Germinal center (tissue), 1 donor: ENCODE measurements around the gene ZFAND3.

ENCODE experiments used
- DNase-seq: peaks from one replicate; pipeline ENCODE4 v3.0.0; 2012; ENCODE audit warnings: mixed read lengths, low spot score

Gene ZFAND3

DNA sequence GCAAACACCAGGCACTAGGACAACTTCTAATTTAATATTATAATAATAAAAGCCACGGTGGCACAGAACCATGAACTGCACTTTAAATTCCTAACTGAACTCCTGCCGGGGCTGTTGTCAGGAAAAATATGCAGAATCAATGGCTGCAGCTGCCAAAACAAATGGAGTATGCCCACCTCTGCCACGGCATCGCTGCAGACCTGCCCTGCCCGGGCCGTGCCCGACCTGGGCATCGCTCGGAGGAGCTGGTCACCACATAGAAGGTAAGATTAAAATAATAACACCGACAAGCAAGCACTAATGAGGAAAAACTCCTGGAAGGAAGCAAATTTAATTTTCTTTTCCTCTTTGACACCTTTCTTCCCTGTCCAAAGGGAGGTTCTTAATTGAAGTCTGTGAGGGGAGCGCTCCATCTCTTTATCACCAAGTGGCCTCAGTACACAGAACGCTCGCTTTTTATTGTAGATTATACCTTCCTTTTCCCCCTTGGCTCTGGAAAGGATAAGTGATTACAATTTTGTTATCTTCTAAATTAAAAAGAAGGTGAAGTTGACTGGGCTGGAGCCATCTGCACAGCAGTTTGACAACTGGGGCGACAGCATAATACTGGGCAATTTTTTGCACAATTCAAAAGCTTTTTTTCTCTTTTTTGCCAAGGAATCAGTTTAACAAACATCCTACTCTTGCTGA, 351.3 kb downstream of the ZFAND3 start:
- no peak for DNase-seq

DNA sequence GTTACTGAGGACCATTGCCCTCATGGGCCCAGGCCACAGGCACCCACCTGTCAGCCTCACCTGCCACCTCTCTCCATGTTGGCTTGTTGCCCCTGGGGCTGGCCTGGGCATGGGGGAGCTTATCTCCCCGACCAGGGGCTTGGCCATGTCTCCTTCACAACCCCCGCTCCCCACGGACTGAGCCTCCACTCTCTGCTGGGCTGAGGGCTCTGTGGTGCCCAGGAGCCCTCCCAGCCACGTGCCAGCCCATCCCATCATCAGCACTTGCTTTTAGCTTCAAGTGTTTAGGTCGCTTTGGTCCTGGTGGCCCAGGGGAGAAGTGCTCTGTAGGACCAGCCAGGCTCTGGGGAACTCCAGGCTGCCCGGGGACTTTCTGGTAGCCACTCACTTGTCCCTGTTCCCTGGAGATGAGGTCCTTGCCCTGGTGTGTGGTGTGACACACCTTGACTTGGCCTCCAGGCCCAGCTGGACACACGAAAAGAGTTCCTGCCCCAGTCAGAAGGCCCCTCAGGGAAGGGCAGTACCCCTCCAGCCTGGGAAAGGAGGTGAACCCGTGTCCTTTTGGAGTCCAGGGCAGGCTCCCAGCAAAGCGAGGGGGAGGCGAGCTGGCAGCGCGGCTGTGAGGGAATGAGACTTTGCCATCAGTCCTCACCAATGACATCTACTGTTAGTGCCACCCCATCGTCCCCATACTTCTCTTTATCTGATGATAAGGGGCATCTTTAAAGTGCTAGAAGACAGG, 352.6 kb downstream of the ZFAND3 start:
- DNase-seq: no peak

DNA sequence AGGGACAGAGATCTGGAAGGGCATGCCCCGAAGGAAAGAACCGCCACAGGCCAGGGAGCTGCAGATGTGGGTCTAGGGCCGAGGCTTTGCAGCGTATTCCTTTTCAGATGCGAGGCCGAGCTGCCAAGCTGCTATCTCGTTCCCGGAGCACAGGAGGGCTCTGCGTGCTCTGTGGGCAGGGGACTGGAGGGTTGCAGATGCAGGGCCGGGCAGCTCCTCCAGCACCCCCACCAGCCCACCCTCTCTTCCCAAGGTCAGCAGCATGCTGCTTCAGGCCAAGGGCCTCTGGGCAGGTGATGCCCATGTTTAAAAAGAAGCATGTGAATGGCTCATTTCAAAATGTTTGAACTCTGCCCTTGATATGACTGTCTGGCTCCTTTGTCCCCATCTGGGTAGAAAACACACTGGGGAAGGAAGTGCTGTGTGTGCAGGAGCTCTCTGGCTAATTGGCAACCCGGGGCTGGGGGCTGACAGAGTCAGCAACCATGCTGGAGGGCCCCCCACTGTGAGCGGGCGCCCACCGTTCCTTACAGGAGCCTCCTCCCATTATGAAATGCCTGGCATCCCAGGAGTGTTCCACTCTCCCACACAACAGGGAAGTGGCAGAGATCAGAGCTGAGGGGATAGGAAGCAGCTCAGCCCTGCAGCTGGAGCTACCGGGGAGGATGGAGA, 353.3 kb downstream of the ZFAND3 start:
- DNase-seq: no peak

DNA sequence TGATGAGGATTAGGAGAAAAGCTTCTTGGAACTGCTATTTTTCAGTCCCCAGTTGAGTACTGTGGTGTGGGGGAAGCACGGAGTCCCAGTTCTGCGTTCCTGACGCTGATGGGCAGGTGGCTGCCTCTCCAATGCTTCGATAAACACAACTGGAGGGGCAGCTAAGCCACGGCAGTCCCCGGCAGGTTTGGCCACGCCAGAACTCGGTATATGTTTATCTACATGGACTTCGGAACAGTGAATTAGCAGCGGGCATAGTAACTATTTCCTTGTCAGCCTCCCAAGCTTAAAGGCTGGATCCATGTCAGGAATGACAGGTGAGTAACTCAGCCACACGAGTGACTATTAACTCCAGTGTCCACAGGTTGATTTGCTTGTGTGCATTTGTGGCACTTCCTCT, 354.4 kb downstream of the ZFAND3 start:
- no peak for DNase-seq

DNA sequence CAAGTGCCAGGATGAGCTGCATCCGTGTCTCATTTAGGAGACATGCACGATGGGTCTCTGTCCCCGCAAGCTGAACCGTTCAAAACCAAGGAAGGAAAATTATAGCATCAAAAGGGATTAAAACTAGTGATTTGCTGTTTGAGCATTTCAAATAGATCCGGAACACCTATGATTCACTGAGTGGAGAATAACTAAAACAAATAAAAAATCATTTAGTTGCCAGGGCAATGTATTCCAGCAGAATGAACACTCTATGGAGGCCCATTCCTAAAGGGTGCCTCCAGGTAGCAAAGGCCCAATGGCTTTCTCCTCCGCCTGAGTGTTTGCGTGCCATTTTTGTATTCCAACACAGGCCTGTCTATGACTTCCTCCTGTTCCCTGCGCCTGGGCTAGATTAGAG, 354.8 kb downstream of the ZFAND3 start:
- DNase-seq: no peak

DNA sequence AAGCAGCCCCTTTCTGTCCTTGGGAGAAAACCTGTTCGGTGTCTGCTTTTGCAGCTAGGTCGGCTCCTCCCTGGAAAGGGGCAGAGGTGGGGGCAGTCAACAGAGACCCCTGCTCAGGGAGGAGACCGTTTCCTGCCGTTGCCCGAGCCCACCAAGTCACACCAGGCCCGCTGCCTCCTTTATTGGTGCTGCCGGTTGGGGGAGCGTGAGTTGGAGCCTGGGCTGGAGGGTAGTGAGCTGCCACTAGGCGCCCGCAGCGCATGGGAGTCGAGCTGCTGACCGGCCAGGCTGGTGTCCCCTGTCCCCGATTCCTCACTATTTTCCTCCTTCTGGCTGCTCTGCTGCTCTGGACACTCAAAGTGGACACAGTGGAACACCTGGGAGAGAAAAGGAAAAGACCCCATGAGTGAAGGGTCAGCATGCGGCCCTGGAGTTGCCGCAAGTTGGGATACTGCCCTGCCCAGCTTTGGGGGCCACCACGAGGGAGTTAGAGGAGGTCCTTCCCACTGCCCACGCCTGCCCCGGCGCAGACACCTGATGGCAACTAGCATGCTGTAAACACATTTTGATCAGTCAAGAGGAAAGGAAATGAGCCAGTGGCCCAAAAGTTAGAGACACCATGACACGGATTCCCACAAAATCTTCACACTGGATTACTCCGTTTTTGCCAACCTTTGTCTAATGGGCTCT, 355.4 kb downstream of the ZFAND3 start:
- DNase-seq: no peak

DNA sequence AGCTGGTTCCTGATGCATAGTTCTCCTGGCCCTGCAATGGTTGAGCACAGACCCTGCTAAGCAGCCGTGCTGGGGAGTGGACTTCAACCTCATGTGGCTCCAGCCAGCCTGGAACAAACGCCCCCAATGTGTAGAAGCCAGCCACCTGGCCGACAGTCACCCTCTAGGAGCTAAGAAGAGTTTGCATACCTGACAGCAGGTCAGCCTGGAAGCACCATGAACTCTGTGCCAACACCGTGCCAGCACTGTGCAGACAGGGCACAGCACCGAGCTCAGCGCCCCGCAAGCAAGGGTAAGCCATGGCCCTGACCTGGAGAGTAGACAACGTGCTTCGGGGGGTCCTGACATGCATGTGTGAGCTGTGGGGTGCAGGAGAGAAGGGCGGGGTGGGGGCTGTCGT, 356.3 kb downstream of the ZFAND3 start:
- no peak for DNase-seq

DNA sequence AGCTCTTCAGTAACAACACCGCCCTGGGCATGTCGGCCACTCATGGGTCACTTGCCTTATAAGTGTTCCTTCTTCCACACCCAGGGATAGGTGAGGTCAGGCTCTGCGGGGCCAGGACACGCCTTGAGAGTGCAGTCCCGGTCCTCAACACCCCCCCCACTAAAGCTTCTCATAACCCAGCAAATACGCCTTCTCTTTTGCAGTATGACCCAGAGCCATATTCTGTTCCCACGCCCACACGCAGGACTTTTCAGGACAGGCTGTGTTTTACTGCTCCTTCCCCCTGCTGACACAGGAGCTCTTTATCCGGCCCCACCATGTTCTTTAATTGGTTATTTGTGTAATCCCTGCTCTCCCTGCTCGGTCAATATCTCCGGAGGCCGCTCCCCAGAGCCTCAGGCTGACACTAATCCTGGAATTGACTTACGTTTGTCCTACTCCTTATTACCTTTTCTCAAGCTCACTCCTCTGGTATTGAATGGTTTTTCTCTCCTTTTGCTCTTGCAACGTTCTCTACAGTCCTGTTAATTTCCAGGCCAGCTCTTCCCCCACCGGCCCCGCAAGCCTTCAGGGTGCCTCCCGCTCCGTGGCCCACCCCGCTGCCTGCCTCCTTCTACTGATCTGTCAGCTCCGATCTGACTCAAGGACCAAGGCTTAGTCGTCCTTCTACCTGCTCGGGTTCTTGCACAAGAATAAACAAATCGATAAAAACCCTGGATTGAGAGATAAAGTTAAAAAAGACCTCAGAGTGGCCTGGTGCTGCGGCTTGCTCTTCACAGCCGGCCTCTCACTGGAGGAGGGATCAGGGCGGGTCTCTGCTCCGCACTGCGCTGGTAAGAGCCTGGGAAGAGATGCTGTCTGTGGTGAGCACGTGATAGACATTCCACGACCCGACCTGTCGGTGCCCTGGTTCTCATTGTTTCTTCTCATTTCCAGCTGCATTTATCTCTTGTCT, 357.5 kb downstream of the ZFAND3 start:
- DNase-seq: no peak

DNA sequence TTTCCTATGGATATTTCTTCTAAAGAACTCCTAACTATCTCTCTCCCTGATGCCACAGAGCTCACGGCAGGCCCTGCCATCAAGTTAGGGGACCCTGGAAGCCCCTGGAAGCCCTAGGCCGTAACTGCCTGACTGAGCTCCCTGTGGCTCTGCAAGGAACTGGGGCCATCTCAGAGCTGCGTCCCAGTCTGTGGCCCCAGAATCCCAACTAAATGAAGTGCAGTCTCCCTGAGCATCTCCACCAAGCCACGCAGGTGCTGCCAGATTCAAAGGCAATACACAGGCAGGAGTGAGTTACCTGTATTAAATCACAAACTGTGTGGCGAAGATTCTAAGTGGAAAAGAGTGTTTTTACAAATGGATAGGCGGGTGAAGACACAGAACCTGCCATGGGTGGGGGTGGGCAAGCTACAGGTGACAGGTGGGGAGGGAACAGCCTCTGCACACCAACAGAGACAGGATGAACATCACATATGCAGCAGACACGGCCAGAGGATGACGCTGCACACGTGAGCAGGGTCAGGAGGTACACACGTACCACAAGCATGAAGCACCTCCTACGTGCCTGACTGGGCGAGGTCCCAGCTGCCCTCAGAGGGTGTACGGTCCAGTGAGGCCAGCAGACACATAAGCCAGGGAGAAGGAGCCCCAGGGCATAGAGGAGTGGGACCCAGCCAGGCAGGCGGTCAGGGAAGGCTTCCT, 358.5 kb downstream of the ZFAND3 start:
- DNase-seq: no peak

DNA sequence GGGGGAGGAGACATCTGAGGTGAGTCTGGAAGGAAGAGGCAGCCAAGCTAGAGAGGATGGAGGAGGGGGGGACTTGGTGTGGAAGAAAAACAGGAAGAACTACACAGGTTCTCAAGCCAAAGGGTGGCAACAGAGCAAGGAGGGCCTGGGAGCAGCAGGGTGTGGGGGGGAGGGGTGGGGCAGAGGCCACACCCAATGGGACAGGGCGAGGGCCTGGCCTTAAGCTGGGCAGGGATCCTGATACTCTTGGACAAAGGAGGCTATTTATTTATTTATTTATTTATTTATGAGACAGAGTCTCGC, 359.0 kb downstream of the ZFAND3 start:
- DNase-seq: no peak

DNA sequence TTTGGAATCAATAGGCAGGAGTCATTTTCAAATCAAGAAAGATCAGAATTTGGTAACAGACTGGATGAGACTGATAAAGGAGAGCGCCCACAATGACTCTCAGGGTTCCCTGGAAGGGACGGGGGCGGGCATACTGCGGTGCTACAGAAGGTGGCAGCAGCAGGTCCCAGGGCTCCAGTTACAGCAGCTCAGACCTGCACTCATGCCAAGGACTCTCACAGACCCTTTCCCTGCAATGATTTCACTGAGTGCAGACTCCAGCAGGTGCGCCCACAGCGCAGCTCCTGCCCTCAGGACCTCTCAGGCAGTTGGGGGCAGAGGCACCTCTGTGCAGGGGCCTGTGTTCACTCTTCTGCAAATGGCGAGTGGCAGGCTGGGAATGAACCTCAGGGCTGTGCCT, 359.8 kb downstream of the ZFAND3 start:
- no peak for DNase-seq

DNA sequence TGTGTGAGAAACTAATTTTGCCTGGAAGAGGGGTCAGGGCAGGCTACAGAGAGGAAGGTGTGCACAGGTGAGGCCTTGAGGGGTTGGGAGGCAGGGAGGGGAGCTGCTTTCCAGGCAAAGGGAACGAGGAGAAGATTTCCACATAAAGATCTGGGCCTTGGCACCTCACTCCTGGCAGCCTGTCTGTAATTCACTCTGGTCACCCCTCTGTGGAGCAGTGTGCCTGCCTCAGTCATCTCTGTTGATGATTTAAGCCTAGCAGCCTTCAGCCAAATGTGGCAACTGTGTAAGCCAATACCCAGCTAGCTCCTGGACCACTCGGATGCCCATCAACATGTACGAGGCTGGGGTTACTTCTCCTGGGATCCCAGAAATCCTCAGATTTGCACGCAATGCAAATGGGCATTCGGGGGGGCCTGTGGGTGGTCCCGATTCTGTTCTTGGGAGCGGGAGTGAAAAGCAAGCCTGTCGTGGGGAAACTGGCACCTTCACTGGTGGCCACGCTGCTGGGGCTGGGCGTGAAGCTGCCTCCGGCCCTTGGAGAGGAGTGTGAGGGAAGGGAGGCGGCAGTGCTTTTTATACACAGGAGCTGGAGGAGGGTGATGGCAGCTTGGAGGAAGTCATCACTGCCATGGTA, 360.4 kb downstream of the ZFAND3 start:
- no peak for DNase-seq

DNA sequence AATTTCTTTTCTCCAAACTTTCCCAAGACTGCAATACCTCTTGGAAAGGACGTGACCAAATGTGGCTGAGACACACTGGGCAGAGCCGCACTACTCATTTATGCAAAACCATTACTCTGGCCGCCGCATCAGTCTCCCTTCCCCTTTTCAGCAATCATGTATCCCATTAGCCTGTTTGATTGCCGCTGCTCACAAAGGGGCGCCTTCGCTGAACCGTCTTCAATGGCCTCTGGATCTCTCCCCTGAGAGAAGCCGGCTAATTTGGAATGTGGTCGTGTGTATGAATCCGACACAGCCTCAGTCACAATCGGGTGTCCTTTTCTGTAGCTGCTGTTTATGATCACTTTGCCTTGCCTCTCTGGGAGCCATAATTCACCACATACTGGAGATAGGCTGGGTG, 361.1 kb downstream of the ZFAND3 start:
- DNase-seq: no peak

DNA sequence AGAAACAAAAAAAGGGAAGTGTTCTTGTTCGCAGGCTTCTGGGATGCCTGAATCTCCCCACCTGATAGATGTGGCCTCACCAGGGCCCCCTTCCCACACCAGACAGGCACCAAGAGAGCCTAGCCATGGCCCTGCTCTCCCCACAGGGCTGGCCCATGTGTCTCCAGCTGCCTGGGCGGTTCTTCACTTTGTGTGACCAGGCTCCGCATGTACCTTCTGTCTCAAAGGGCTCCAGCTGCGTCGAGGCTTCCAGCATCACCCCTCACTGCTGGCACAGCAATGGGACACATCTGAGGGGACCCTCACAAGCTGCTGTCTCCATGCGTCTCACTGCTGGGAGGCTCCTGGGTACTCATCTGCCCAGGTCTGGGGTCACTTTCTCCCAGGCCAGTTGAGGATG, 362.9 kb downstream of the ZFAND3 start:
- no peak for DNase-seq

DNA sequence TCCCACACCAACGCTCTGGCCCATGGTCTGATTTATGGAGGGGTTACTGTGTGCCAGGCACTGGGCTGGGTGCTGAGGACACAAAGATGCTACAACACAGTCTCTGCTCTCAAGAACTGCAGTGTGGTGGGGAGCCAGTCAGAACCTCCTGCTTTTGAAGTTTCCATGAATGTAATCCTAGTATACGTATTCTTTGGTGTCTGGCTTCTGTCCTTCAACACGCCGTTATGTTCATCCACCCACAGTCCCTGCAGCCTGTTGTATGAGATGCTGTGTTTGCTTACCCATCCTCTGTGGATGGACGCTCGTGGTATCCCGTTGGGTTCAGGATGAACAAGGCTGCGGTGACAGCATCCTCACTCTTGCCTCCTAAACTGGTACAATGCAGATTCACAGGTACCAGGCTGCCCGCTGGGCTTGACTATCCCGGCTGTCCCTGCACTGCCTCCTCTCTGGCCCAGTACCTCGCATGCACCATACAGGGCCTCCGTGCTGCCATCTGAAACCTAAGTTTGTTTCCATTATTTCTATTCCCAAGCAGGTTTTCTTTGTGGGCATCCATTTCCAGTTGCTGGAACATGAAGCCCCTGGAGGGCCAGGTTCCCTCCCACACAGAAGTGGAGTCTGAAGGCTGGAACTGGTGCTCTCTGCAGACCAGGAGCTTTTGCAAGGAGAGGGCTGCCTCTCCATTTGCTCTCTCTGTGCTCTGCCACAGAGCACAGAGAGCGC, 364.5 kb downstream of the ZFAND3 start:
- no peak for DNase-seq

DNA sequence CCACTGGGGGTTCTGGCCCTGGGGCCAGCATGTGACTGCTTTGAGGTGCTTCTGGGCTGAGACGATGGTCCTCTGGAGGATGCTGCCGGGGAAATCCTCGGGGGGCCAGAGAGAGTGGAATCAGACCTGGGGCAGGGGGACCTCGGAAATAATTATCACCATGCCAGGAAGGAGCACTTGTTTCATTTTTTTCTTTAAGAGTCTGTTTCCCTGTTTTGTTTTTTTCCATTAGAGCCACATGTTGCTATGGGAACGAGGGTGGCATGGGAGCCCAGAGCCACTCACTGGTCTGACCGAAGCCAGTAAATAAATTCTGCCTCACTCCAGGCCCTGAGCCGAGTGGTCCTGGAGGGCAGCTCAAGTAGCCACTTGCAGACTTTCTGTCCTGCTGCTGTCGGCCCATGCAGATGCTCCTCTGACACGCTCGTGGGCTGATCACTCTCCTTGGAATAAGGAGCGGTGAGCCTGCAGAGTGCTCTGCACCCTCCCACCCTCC, 365.1 kb downstream of the ZFAND3 start:
- DNase-seq: no peak

DNA sequence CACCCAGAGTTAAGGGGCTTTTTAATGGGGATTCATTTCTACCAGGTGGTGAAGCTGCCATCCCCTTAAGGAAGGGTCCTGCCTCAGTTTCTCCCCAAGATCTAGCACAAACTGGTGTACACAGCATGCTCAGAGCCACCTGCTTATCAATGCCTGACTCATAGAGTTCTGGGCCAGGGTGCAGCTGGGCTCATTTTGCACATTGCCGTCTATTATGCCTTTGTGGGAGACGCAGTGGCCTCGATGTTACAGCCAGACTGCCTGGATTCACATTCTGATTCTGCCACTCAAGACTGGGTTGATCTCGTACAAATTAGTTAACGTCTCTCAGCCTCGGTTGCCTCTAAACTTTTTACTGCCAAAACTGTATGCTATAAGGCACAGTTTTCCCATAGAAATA, 365.7 kb downstream of the ZFAND3 start:
- DNase-seq: no peak

DNA sequence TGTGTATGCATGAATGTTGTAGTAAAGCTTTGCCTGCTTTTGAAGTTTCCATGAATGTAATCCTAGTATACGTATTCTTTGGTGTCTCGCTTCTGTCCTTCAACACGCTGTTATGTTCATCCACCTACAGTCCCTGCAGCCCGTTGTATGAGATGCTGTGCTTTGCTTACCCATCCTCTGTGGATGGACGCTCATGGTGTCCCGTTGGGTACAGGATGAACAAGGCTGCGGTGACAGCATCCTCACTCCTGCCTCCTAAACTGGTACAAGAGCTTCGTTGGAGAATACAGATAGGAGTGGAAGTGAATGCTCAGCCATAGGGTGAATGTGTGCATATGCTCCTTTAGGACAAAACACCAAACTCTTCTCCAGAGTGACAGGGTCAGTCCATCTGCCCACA, 366.2 kb downstream of the ZFAND3 start:
- no peak for DNase-seq

DNA sequence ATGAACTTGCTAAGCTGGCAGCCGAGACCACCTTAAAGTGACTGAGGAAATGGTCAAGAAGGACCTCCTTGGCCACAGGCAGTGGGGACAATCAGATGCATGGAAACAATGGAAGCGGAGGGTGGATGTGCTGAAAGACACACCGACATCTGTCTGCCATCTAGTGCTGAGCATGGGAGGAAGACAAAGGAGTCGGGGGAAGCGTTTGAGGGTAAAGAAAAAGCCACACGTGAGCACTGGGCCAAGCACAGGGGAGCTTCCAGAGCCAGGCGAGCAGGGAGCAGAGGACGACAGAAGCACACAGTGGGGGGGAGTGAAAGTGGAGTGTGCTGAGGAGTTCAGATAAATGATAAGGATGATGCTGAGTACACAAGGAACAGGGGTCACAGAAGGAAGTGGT, 367.8 kb downstream of the ZFAND3 start:
- no peak for DNase-seq
